SK-N-SH treated with all-trans-retinoic acid at 6 μM for 48 hours (cell line): ENCODE measurements around the gene DNTTIP2.

Experiments used
- ATAC-seq: fragments of 200-7000 bp; cut with Tn5 transposase; 3 replicates; pipeline ENCODE4 v1.9.1; 2020; ENCODE audit warnings: mild to moderate bottlenecking, moderate library complexity
- BACH2 ChIP-seq: fragments of 250-450 bp; sonication (Bioruptor Pico); IDR thresholded peaks from 2 replicates; pipeline ENCODE4 v1.9.0; 2021; ENCODE audit warnings: mild to moderate bottlenecking, borderline replicate concordance
- CREB5 ChIP-seq: fragments of 250-450 bp; sonication (Bioruptor Pico); IDR thresholded peaks from 2 replicates; pipeline ENCODE4 v1.5.1; 2020; ENCODE audit warnings: low read depth, mild to moderate bottlenecking, moderate library complexity
- CSDC2 ChIP-seq: fragments of 250-450 bp; sonication (Bioruptor Pico); IDR thresholded peaks from 2 replicates; pipeline ENCODE4 v1.5.0; 2020; ENCODE audit warnings: mild to moderate bottlenecking, moderate library complexity
- CSRNP3 ChIP-seq: fragments of 250-450 bp; sonication (Bioruptor Pico); IDR thresholded peaks from 2 replicates; pipeline ENCODE4 v1.5.1; 2021; ENCODE audit warnings: mild to moderate bottlenecking, moderate library complexity
- ESRRG ChIP-seq: fragments of 250-450 bp; sonication (Bioruptor Pico); IDR thresholded peaks from 2 replicates; pipeline ENCODE4 v1.6.1; 2021; ENCODE audit warnings: mild to moderate bottlenecking
- GLIS3 ChIP-seq: fragments of 250-450 bp; sonication (Bioruptor Pico); IDR thresholded peaks from 2 replicates; pipeline ENCODE4 v1.5.0; 2020; ENCODE audit warnings: mild to moderate bottlenecking, moderate library complexity
- ISL1 ChIP-seq: fragments of 250-450 bp; sonication (Bioruptor Pico); IDR thresholded peaks from 2 replicates; pipeline ENCODE4 v2.1.2; 2022; ENCODE audit warnings: mild to moderate bottlenecking, moderate library complexity
- OSR1 ChIP-seq: fragments of 250-450 bp; sonication (Bioruptor Pico); IDR thresholded peaks from 2 replicates; pipeline ENCODE4 v1.8.0; 2022; ENCODE audit warnings: moderate library complexity, mild to moderate bottlenecking, inconsistent platforms
- RARB ChIP-seq: fragments of 250-450 bp; sonication (Bioruptor Pico); IDR thresholded peaks from 2 replicates; pipeline ENCODE4 v1.8.0; 2021; ENCODE audit warnings: mild to moderate bottlenecking, moderate library complexity
- SNAI2 ChIP-seq: fragments of 250-450 bp; sonication (Bioruptor Pico); IDR thresholded peaks from 2 replicates; pipeline ENCODE4 v1.5.0; 2020; ENCODE audit warnings: mild to moderate bottlenecking, moderate library complexity
- TCF4 ChIP-seq: fragments of 250-450 bp; sonication (Bioruptor Pico); IDR thresholded peaks from 2 replicates; pipeline ENCODE4 v1.8.0; 2021; ENCODE audit warnings: mild to moderate bottlenecking, moderate library complexity, borderline replicate concordance
- TOX ChIP-seq: fragments of 250-450 bp; sonication (Bioruptor Pico); IDR thresholded peaks from 2 replicates; pipeline ENCODE4 v1.8.0; 2021; ENCODE audit warnings: mild to moderate bottlenecking, moderate library complexity, borderline replicate concordance
- TSHZ2 ChIP-seq: fragments of 250-450 bp; sonication (Bioruptor Pico); IDR thresholded peaks from 2 replicates; pipeline ENCODE4 v1.5.0; 2020; ENCODE audit warnings: mild to moderate bottlenecking, moderate library complexity
- ZC3H10 ChIP-seq: fragments of 250-450 bp; sonication (Bioruptor Pico); IDR thresholded peaks from 2 replicates; pipeline ENCODE4 v1.5.1; 2021; ENCODE audit warnings: mild to moderate bottlenecking, moderate library complexity
- ZFP3 ChIP-seq: fragments of 250-450 bp; sonication (Bioruptor Pico); IDR thresholded peaks from 2 replicates; pipeline ENCODE4 v1.5.0; 2020; ENCODE audit warnings: mild to moderate bottlenecking, moderate library complexity
- ZFP30 ChIP-seq: fragments of 450-650 bp; formaldehyde crosslinking; IDR thresholded peaks from 2 replicates; pipeline ENCODE4 v1.5.0; 2022; ENCODE audit warnings: mild to moderate bottlenecking, moderate library complexity
- ZNF70 ChIP-seq: fragments of 450-650 bp; formaldehyde crosslinking; IDR thresholded peaks from 2 replicates; pipeline ENCODE4 v1.5.0; 2020; ENCODE audit warnings: mild to moderate bottlenecking, moderate library complexity
- TF ChIP-seq, protein P1 (sequence below): fragments of 250-450 bp; sonication (Bioruptor Pico); IDR thresholded peaks from 2 replicates; pipeline ENCODE4 v1.8.0; 2020; ENCODE audit warnings: mild to moderate bottlenecking, moderate library complexity, borderline replicate concordance
- TF ChIP-seq, protein P2 (sequence below): fragments of 250-450 bp; sonication (Bioruptor Pico); IDR thresholded peaks from 2 replicates; pipeline ENCODE4 v1.8.0; 2021; ENCODE audit warnings: low read depth, mild to moderate bottlenecking, moderate library complexity, borderline replicate concordance

Gene DNTTIP2

DNA sequence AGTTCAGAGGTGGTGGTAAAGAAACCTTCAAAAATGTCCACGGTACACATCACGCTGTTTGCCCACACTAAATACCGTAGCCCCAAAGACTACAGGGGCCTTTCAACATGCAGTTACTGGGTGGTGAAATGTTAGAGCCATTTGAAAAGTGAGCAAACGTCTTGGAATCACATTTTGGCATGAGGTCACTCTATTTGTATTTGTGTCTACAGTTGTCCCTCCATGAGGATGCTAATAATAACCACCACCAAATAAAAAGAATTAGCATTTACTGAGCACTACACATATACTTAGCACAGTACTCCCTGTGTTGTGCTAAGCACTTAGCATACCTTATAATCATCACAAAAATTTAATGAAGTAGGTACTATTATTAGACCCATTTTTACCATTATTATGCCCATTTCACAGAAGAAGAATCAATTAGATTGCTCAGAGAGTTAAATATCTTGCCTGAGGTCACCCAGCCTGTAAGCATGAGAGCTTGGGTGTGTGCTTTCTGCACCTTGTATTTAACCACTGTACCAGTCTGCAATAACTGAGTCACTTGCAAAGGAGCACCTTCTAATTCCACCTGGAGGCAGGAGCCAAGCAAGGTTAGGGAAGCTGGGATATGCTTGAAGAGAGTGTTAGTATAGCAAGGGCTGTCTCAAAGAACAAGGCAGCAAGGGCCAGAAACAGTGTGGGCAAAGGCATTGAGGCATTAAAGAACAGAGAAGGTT lies 57.4 kb downstream of the DNTTIP2 start:
- no peak for ATAC-seq
- no peak for TF ChIP-seq GLIS3 (CRISPR knock-in tag)

GRCh38 chr1:93820554-93821422 lies 58.2 kb downstream of the DNTTIP2 start:
- ATAC-seq: no peak

DNA sequence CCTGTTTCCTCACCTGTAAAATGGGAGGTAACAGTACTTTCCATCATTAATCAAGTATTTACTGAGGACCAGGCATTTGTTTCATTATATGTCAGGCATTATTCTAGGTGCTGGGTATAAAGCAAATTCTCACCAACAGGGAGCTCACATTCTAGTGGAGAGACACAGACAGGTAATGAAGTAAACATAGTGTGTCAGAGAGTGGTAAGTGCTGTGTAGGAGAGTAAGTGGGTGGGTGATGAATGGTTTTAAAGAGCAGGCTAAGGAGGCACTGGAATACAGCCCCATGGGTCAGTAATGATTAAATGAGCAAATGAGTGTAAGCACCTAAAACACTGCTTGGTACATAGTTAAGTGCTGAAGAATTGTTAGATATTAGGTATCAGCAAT lies 60.4 kb downstream of the DNTTIP2 start:
- TF ChIP-seq GLIS3 (CRISPR knock-in tag) (no peak), BACH2 (CRISPR knock-in tag) (no peak), ISL1 (no peak), RARB (CRISPR knock-in tag) (no peak), ZFP3 (no peak), TOX (CRISPR knock-in tag) (no peak), OSR1 (CRISPR knock-in tag) (no peak), TSHZ2 (no peak), ZNF70 (CRISPR knock-in tag) (no peak), SNAI2 (CRISPR knock-in tag) (no peak), TCF4 (CRISPR knock-in tag) (no peak), ZC3H10 (CRISPR knock-in tag) (no peak)
- ATAC-seq: no peak

More at GRCh38 chr1:93820554-93821422, 58.2 kb downstream of the DNTTIP2 start:
- no peak for TF ChIP-seq SNAI2 (CRISPR knock-in tag)
- no peak for TF ChIP-seq ZFP30
- no peak for TF ChIP-seq TSHZ2
- TF ChIP-seq, protein P1, sequence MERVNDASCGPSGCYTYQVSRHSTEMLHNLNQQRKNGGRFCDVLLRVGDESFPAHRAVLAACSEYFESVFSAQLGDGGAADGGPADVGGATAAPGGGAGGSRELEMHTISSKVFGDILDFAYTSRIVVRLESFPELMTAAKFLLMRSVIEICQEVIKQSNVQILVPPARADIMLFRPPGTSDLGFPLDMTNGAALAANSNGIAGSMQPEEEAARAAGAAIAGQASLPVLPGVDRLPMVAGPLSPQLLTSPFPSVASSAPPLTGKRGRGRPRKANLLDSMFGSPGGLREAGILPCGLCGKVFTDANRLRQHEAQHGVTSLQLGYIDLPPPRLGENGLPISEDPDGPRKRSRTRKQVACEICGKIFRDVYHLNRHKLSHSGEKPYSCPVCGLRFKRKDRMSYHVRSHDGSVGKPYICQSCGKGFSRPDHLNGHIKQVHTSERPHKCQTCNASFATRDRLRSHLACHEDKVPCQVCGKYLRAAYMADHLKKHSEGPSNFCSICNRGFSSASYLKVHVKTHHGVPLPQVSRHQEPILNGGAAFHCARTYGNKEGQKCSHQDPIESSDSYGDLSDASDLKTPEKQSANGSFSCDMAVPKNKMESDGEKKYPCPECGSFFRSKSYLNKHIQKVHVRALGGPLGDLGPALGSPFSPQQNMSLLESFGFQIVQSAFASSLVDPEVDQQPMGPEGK (CRISPR knock-in tag): no peak
- TF ChIP-seq ESRRG (CRISPR knock-in tag): no peak
- TF ChIP-seq ZFP3: no peak
- no peak for TF ChIP-seq CSRNP3 (CRISPR knock-in tag)
- TF ChIP-seq BACH2 (CRISPR knock-in tag): no peak

DNA sequence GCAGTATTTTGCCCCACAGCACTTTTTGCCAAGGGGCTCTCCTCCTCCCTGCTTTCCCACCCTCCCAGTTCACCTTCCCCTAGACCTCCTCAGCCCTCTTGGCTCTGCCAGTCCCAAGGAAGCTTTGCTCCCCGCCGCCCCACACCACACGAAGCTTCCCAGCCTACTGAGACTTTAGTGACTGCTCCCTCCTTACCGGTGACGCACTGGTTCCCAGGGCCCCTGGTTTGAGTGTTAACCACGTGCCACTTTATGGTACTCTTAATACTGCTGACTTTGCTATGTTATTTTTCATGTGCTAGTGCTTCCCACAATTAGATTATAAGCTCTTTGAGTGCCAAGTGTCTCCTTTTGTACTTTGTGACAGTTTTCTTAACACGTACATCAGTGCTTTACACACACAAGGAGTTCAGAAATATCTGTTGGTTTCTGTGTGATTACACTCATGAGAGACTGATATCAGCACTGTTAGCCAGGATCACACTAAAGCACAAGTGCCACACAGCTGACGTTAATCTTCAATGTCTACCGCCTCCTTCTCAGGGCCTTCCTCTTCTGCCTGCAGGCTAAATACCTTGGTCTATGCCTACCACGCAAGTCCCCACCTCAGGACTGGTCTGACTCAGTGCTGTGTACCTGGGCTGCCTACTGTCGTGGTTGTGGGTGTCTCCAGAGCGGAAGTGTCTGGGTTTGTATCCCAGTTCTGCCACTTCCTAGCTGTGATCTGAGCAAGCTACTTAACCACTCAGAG lies 61.0 kb downstream of the DNTTIP2 start:
- no peak for ATAC-seq
- no peak for TF ChIP-seq ZFP3
- no peak for TF ChIP-seq GLIS3 (CRISPR knock-in tag)
- TF ChIP-seq CSRNP3 (CRISPR knock-in tag): no peak
- TF ChIP-seq ZNF70 (CRISPR knock-in tag): no peak
- no peak for TF ChIP-seq CREB5 (CRISPR knock-in tag)
- TF ChIP-seq CSDC2 (CRISPR knock-in tag): no peak
- TF ChIP-seq, protein P2, sequence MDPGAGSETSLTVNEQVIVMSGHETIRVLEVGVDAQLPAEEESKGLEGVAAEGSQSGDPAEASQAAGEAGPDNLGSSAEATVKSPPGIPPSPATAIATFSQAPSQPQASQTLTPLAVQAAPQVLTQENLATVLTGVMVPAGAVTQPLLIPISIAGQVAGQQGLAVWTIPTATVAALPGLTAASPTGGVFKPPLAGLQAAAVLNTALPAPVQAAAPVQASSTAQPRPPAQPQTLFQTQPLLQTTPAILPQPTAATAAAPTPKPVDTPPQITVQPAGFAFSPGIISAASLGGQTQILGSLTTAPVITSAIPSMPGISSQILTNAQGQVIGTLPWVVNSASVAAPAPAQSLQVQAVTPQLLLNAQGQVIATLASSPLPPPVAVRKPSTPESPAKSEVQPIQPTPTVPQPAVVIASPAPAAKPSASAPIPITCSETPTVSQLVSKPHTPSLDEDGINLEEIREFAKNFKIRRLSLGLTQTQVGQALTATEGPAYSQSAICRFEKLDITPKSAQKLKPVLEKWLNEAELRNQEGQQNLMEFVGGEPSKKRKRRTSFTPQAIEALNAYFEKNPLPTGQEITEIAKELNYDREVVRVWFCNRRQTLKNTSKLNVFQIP (CRISPR knock-in tag): no peak
- no peak for TF ChIP-seq TCF4 (CRISPR knock-in tag)
- no peak for TF ChIP-seq ZC3H10 (CRISPR knock-in tag)
- no peak for TF ChIP-seq ZFP30
